GM19043 (cell line): ENCODE data around the gene PFKFB4.

Source experiments
- ATAC-seq: cut with Tn5 transposase; IDR thresholded peaks from one replicate; pipeline ENCODE4 v1.9.1; 2021; ENCODE audit warnings: low read depth; ENCODE audit not compliant: unreplicated experiment

PFKFB4 gene

GRCh38 chr3:48556796-48557626 lies at the start of gene PFKFB4:
PFKFB4 (minus strand) TSS chr3:48556803; CDS start chr3:48556777, 26 bp downstream.
- ATAC-seq: peak; percentile 75

GRCh38 chr3:48601622-48601994 lies 45.0 kb upstream of the PFKFB4 start:
- no peak for ATAC-seq

- ATAC-seq: no peak
Observed at GRCh38 chr3:48600711-48601621, 44.4 kb upstream of the PFKFB4 start.

GRCh38 chr3:48599509-48600285 lies 43.1 kb upstream of the PFKFB4 start:
- ATAC-seq: no peak

- no peak for ATAC-seq
Observed at GRCh38 chr3:48599077-48599501, 42.5 kb upstream of the PFKFB4 start.

GRCh38 chr3:48598323-48599076 lies 41.9 kb upstream of the PFKFB4 start:
- ATAC-seq: no peak

- no peak for ATAC-seq
Observed at GRCh38 chr3:48597408-48597800, 40.8 kb upstream of the PFKFB4 start.

GRCh38 chr3:48596676-48597407 lies 40.2 kb upstream of the PFKFB4 start:
- ATAC-seq: no peak

GRCh38 chr3:48596157-48596556 lies 39.6 kb upstream of the PFKFB4 start:
- ATAC-seq: no peak

- ATAC-seq: no peak
Observed at GRCh38 chr3:48595526-48596121, 39.0 kb upstream of the PFKFB4 start.

GRCh38 chr3:48595075-48595525 lies 38.5 kb upstream of the PFKFB4 start, which contains the start of gene COL7A1:
COL7A1 (minus strand) TSS chr3:48595329; CDS start chr3:48595159, 170 bp downstream.
- ATAC-seq: no peak

GRCh38 chr3:48594417-48595049 lies 37.9 kb upstream of the PFKFB4 start:
- ATAC-seq: no peak

- ATAC-seq: no peak
Observed at GRCh38 chr3:48593337-48593736, 36.7 kb upstream of the PFKFB4 start.

- no peak for ATAC-seq
Observed at GRCh38 chr3:48592519-48593087, 36.0 kb upstream of the PFKFB4 start.

GRCh38 chr3:48591886-48592518 lies 35.4 kb upstream of the PFKFB4 start:
- no peak for ATAC-seq

GRCh38 chr3:48591436-48591835 lies 34.8 kb upstream of the PFKFB4 start:
- no peak for ATAC-seq

- no peak for ATAC-seq
Observed at GRCh38 chr3:48588230-48588629, 31.6 kb upstream of the PFKFB4 start.
